SK-N-SH treated with all-trans-retinoic acid at 6 μM for 48 hours (cell line): ENCODE data around the gene ARGLU1.

Experiments
- ATAC-seq: fragments of 200-7000 bp; cut with Tn5 transposase; 3 replicates; pipeline ENCODE4 v1.9.1; 2020; ENCODE audit warnings: mild to moderate bottlenecking, moderate library complexity
- ARNTL ChIP-seq: fragments of 450-650 bp; formaldehyde crosslinking; IDR thresholded peaks from 2 replicates; pipeline ENCODE4 v1.5.0; 2020; ENCODE audit warnings: low read depth, mild to moderate bottlenecking, moderate library complexity, borderline replicate concordance
- BACH2 ChIP-seq: fragments of 250-450 bp; sonication (Bioruptor Pico); IDR thresholded peaks from 2 replicates; pipeline ENCODE4 v1.9.0; 2021; ENCODE audit warnings: mild to moderate bottlenecking, borderline replicate concordance
- CREB5 ChIP-seq: fragments of 250-450 bp; sonication (Bioruptor Pico); IDR thresholded peaks from 2 replicates; pipeline ENCODE4 v1.5.1; 2020; ENCODE audit warnings: low read depth, mild to moderate bottlenecking, moderate library complexity
- CSDC2 ChIP-seq: fragments of 250-450 bp; sonication (Bioruptor Pico); IDR thresholded peaks from 2 replicates; pipeline ENCODE4 v1.5.0; 2020; ENCODE audit warnings: mild to moderate bottlenecking, moderate library complexity
- CSRNP3 ChIP-seq: fragments of 250-450 bp; sonication (Bioruptor Pico); IDR thresholded peaks from 2 replicates; pipeline ENCODE4 v1.5.1; 2021; ENCODE audit warnings: mild to moderate bottlenecking, moderate library complexity
- GLIS3 ChIP-seq: fragments of 250-450 bp; sonication (Bioruptor Pico); IDR thresholded peaks from 2 replicates; pipeline ENCODE4 v1.5.0; 2020; ENCODE audit warnings: mild to moderate bottlenecking, moderate library complexity
- ISL1 ChIP-seq: fragments of 250-450 bp; sonication (Bioruptor Pico); IDR thresholded peaks from 2 replicates; pipeline ENCODE4 v2.1.2; 2022; ENCODE audit warnings: mild to moderate bottlenecking, moderate library complexity
- OSR1 ChIP-seq: fragments of 250-450 bp; sonication (Bioruptor Pico); IDR thresholded peaks from 2 replicates; pipeline ENCODE4 v1.8.0; 2022; ENCODE audit warnings: moderate library complexity, mild to moderate bottlenecking, inconsistent platforms
- PATZ1 ChIP-seq: fragments of 250-450 bp; sonication (Bioruptor Pico); IDR thresholded peaks from 2 replicates; pipeline ENCODE4 v1.8.0; 2020; ENCODE audit warnings: mild to moderate bottlenecking, moderate library complexity, borderline replicate concordance
- POU6F1 ChIP-seq: fragments of 250-450 bp; sonication (Bioruptor Pico); IDR thresholded peaks from 2 replicates; pipeline ENCODE4 v1.8.0; 2021; ENCODE audit warnings: low read depth, mild to moderate bottlenecking, moderate library complexity, borderline replicate concordance
- PPARA ChIP-seq: fragments of 250-450 bp; sonication (Bioruptor Pico); IDR thresholded peaks from 2 replicates; pipeline ENCODE4 v1.5.0; 2020; ENCODE audit warnings: mild to moderate bottlenecking, borderline replicate concordance
- RARB ChIP-seq: fragments of 250-450 bp; sonication (Bioruptor Pico); IDR thresholded peaks from 2 replicates; pipeline ENCODE4 v1.8.0; 2021; ENCODE audit warnings: mild to moderate bottlenecking, moderate library complexity
- SNAI2 ChIP-seq: fragments of 250-450 bp; sonication (Bioruptor Pico); IDR thresholded peaks from 2 replicates; pipeline ENCODE4 v1.5.0; 2020; ENCODE audit warnings: mild to moderate bottlenecking, moderate library complexity
- TCF4 ChIP-seq: fragments of 250-450 bp; sonication (Bioruptor Pico); IDR thresholded peaks from 2 replicates; pipeline ENCODE4 v1.8.0; 2021; ENCODE audit warnings: mild to moderate bottlenecking, moderate library complexity, borderline replicate concordance
- TOX ChIP-seq: fragments of 250-450 bp; sonication (Bioruptor Pico); IDR thresholded peaks from 2 replicates; pipeline ENCODE4 v1.8.0; 2021; ENCODE audit warnings: mild to moderate bottlenecking, moderate library complexity, borderline replicate concordance
- TSHZ2 ChIP-seq: fragments of 250-450 bp; sonication (Bioruptor Pico); IDR thresholded peaks from 2 replicates; pipeline ENCODE4 v1.5.0; 2020; ENCODE audit warnings: mild to moderate bottlenecking, moderate library complexity
- ZC3H10 ChIP-seq: fragments of 250-450 bp; sonication (Bioruptor Pico); IDR thresholded peaks from 2 replicates; pipeline ENCODE4 v1.5.1; 2021; ENCODE audit warnings: mild to moderate bottlenecking, moderate library complexity
- ZFP3 ChIP-seq: fragments of 250-450 bp; sonication (Bioruptor Pico); IDR thresholded peaks from 2 replicates; pipeline ENCODE4 v1.5.0; 2020; ENCODE audit warnings: mild to moderate bottlenecking, moderate library complexity
- ZFP30 ChIP-seq: fragments of 450-650 bp; formaldehyde crosslinking; IDR thresholded peaks from 2 replicates; pipeline ENCODE4 v1.5.0; 2022; ENCODE audit warnings: mild to moderate bottlenecking, moderate library complexity
- ZNF565 ChIP-seq: fragments of 450-650 bp; formaldehyde crosslinking; conservative IDR thresholded peaks from 2 replicates; pipeline ENCODE4 v1.5.0; 2020; ENCODE audit warnings: low read depth, mild to moderate bottlenecking, moderate library complexity
- ZNF70 ChIP-seq: fragments of 450-650 bp; formaldehyde crosslinking; IDR thresholded peaks from 2 replicates; pipeline ENCODE4 v1.5.0; 2020; ENCODE audit warnings: mild to moderate bottlenecking, moderate library complexity
- ZNF8 ChIP-seq: fragments of 450-650 bp; formaldehyde crosslinking; IDR thresholded peaks from 2 replicates; pipeline ENCODE4 v1.5.0; 2020; ENCODE audit warnings: mild to moderate bottlenecking, moderate library complexity

The ARGLU1 gene

GRCh38 chr13:106591299-106591698 lies 23.4 kb upstream of the ARGLU1 start:
- ATAC-seq, result no peak
- no peak for TF ChIP-seq POU6F1
- no peak for TF ChIP-seq ARNTL
- no peak for TF ChIP-seq ZFP3 (CRISPR knock-in tag)
- no peak for TF ChIP-seq ISL1 (CRISPR knock-in tag)
- TF ChIP-seq TCF4 (CRISPR knock-in tag), result no peak
- no peak for TF ChIP-seq CREB5 (CRISPR knock-in tag)
- no peak for TF ChIP-seq CSRNP3 (CRISPR knock-in tag)
- TF ChIP-seq TOX (CRISPR knock-in tag), result no peak
- TF ChIP-seq BACH2 (CRISPR knock-in tag), result no peak
- no peak for TF ChIP-seq ZNF70
- no peak for TF ChIP-seq SNAI2
- TF ChIP-seq ZFP30 (CRISPR knock-in tag), result no peak
- no peak for TF ChIP-seq RARB
- TF ChIP-seq ZNF8 (CRISPR knock-in tag), result no peak
- TF ChIP-seq PATZ1 (CRISPR knock-in tag), result no peak
- TF ChIP-seq GLIS3 (CRISPR knock-in tag), result no peak
- TF ChIP-seq CSDC2 (CRISPR knock-in tag), result no peak
- no peak for TF ChIP-seq TSHZ2 (CRISPR knock-in tag)
- TF ChIP-seq PPARA, result no peak
- no peak for TF ChIP-seq OSR1 (CRISPR knock-in tag)

GRCh38 chr13:106589716-106590115 lies 21.8 kb upstream of the ARGLU1 start:
- no peak for ATAC-seq
- TF ChIP-seq ZNF565 (no peak), OSR1 (CRISPR knock-in tag) (no peak), ISL1 (CRISPR knock-in tag) (no peak), SNAI2 (no peak), POU6F1 (no peak), GLIS3 (CRISPR knock-in tag) (no peak), CREB5 (CRISPR knock-in tag) (no peak), ZC3H10 (CRISPR knock-in tag) (no peak), ZNF8 (CRISPR knock-in tag) (no peak), BACH2 (CRISPR knock-in tag) (no peak), RARB (no peak)
